Spinal cord (tissue), 10 donors: ENCODE data around the gene MBD3L1. TPM values are rescaled to one million over a fixed set of nuclear protein-coding genes. Genes with fewer than 3 reads are reported as not detected.

ENCODE experiments used
- DNase-seq, 6 donors: peaks; one replicate each; pipeline versions ENCODE4 v3.0.0 to v3.0.0-alpha.2; 2013 to 2015; ENCODE audit warnings: low spot score in 6 of 6, low read depth in 4 of 6
- H3K27ac ChIP-seq: one replicate; pipeline ENCODE4 v1.5.1; 2013; ENCODE audit warnings: low read depth, low read length, control low read depth
- H3K27me3 ChIP-seq: one replicate; pipeline ENCODE4 v1.6.1; 2013; ENCODE audit warnings: low read length; ENCODE audit not compliant: control insufficient read depth, insufficient read depth
- H3K36me3 ChIP-seq: one replicate; pipeline ENCODE4 v1.6.1; 2013; ENCODE audit warnings: low read length; ENCODE audit not compliant: control insufficient read depth, insufficient read depth
- H3K4me1 ChIP-seq: one replicate; pipeline ENCODE4 v1.6.1; 2013; ENCODE audit warnings: low read length; ENCODE audit not compliant: control insufficient read depth, insufficient read depth
- H3K4me3 ChIP-seq: one replicate; pipeline ENCODE4 v1.5.1; 2013; ENCODE audit warnings: low read depth, low read length, control low read depth
- H3K9me3 ChIP-seq: one replicate; pipeline ENCODE4 v1.6.1; 2013; ENCODE audit warnings: low read length; ENCODE audit not compliant: control insufficient read depth, insufficient read depth
- WGBS: methylation state at CpG from one replicate; pipeline ENCODE4 v1.1.5; 2013; ENCODE audit warnings: missing lambda C conversion rate; ENCODE audit not compliant: insufficient coverage; 5-methylcytosine and 5-hydroxymethylcytosine counted together
- polyA plus RNA-seq, 2 donors: library from polyadenylated mRNA; unstranded; fragments of 120-200 nt; gene quantifications; one replicate each; pipeline ENCODE4 v1.2.1, GENCODE V29; 2013; ENCODE audit not compliant: insufficient read length in 2 of 2
- total RNA-seq, 2 donors: library from RNA; depleted of rRNA in 1 of 2; stranded (reverse); fragments of 120-200 nt in 1 of 2; fragments of >200 nt in 1 of 2; gene quantifications; one replicate each; pipeline versions ENCODE4 v1.2.3 to v1.2.4, GENCODE V29; 2013 to 2014
- donor health status: healthy.

MBD3L1 gene
- total and polyA plus RNA-seq, 4 donors = not detected

- Histone ChIP-seq H3K9me3 (no peaks in the 10 kb centered on the region), H3K4me3 (no peak overlapping the region), H3K27ac (no peak overlapping the region), H3K4me1 (peaks cover 3% of the 10 kb centered on the region), H3K36me3 (peaks cover 48% of the 10 kb centered on the region), H3K27me3 (no peaks in the 10 kb centered on the region)
- no peak for DNase-seq
Observed at GRCh38 chr19:8827277-8827676, 4.9 kb upstream of the MBD3L1 start.

DNA sequence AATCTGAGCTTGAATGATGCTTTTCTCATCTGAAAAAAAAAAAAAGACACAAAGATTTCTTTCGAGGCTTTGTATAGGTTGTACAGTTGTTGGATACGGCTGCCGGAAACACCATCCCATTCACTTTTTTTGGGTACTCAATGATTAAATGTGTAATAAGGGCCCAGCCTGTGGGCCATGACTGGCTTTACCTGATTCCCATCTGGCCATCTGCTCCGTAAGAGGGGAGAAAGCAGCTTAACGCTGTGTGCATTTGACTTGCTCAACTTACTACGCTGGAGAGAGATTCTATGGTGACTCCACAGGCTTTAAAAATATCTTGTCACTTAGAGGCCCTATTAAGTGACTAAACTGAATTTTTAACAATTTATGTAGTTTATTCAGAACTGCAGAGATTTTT lies 804 bp upstream of the MBD3L1 start:
- Histone ChIP-seq H3K4me1 (peaks cover 3% of the 10 kb centered on the region), H3K9me3 (no peaks in the 10 kb centered on the region), H3K36me3 (peaks cover 17% of the 10 kb centered on the region), H3K27me3 (no peaks in the 10 kb centered on the region), H3K4me3 (peak overlapping the region; percentile 57), H3K27ac (peak overlapping the region; percentile 78)
- 80% methylated on average over 1 of the region's 6 CpGs for WGBS
- DNase-seq = peak in 1 of 6 donors; percentile 1

- no peak for DNase-seq
- under 1% methylated on average over 15 of the region's 16 CpGs for WGBS
- no peaks in the 10 kb centered on the region for H3K27me3 ChIP-seq
Observed at GRCh38 chr19:8831832-8832131, 395 bp upstream of the MBD3L1 start.

DNA sequence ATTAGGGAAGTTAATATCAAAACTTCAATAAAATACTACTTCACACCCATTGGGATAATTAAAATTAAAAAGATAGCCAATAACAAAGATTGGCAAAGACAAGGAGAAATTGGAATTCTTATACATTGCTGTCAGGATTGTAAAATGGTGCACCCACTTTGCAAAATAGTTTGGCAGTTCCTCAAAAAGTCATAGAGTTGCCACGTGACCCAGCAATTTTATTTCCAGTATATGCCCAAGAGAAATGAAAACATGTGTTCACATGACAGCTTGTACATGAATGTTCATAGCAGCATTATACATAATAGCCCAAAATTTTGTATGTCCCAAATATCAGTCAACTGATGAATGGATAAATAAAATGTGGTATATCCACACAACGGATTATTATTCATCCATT lies 3.3 kb downstream of the MBD3L1 start:
- H3K4me3 ChIP-seq = no peak overlapping the region
- H3K27ac ChIP-seq = no peak overlapping the region
- no peaks in the 10 kb centered on the region for H3K36me3 ChIP-seq
- DNase-seq = no peak
- H3K27me3 ChIP-seq = no peaks in the 10 kb centered on the region
- 80% methylated on average over 1 of the region's 2 CpGs for WGBS
- no peaks in the 10 kb centered on the region for H3K9me3 ChIP-seq
- H3K4me1 ChIP-seq = peaks cover 3% of the 10 kb centered on the region

More at GRCh38 chr19:8831832-8832131, 395 bp upstream of the MBD3L1 start:
- H3K9me3 ChIP-seq = no peaks in the 10 kb centered on the region
- H3K4me3 ChIP-seq = peak overlapping the region; percentile 57
- H3K36me3 ChIP-seq = peaks cover 13% of the 10 kb centered on the region
- peaks cover 3% of the 10 kb centered on the region for H3K4me1 ChIP-seq
- H3K27ac ChIP-seq = peak overlapping the region; percentile 78

DNA sequence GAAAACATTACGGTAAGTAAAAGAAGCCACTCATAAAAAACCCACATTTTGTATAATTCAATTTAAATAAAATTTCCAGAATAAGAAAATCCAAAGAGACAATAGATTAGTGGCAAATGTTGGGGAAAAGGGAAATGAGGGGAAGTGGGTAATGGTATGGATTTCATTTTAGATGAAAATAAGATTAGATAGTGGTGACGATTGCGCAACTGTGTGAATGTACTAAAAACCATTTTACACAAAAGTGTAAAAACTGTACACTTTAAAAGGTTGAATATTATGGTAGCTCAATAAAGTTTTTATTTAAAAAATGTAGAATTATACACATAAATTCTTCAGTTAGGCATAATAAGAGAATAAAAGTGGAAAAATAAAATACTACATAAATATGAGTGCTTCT lies 3.7 kb downstream of the MBD3L1 start:
- Histone ChIP-seq H3K4me1 (peaks cover 3% of the 10 kb centered on the region), H3K4me3 (no peak overlapping the region), H3K27me3 (no peaks in the 10 kb centered on the region), H3K9me3 (no peaks in the 10 kb centered on the region), H3K36me3 (no peaks in the 10 kb centered on the region), H3K27ac (no peak overlapping the region)
- no CpG with 5 or more reads among the region's 3 CpGs for WGBS
- DNase-seq = no peak

- no peak overlapping the region for H3K27ac ChIP-seq
- H3K36me3 ChIP-seq = no peaks in the 10 kb centered on the region
- H3K4me3 ChIP-seq = no peak overlapping the region
- H3K27me3 ChIP-seq = no peaks in the 10 kb centered on the region
- 87% methylated on average over 5 of the region's 5 CpGs for WGBS
- DNase-seq = no peak
- no peaks in the 10 kb centered on the region for H3K4me1 ChIP-seq
- no peaks in the 10 kb centered on the region for H3K9me3 ChIP-seq
Observed at GRCh38 chr19:8840708-8841107, 8.5 kb downstream of the MBD3L1 start.

- no peak overlapping the region for H3K4me3 ChIP-seq
- no peaks in the 10 kb centered on the region for H3K4me1 ChIP-seq
- no peaks in the 10 kb centered on the region for H3K27me3 ChIP-seq
- H3K9me3 ChIP-seq = peaks cover 1% of the 10 kb centered on the region
- 73% methylated on average over 3 of the region's 3 CpGs for WGBS
- no peaks in the 10 kb centered on the region for H3K36me3 ChIP-seq
- no peak for DNase-seq
- no peak overlapping the region for H3K27ac ChIP-seq
Observed at GRCh38 chr19:8846819-8847218, 14.6 kb downstream of the MBD3L1 start.

DNA sequence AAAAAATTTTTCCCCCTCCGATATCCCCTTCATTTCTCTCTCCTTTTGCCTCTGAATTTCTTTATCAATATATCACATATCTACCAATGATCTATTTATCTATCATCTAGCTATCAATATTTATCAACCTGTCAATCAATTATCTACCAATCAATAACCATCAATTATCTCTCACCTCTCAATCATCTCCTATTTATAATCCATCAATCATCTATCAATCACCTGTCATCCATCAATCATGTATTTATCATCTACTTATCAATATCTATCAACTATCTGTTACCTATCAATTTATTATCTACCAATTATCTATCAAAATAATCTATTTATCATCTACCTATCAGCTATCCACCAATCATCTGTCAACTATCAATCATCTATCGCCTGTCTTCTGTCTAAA lies 17.1 kb downstream of the MBD3L1 start:
- Histone ChIP-seq H3K27ac (no peak overlapping the region), H3K4me1 (no peaks in the 10 kb centered on the region), H3K9me3 (peaks cover 1% of the 10 kb centered on the region), H3K36me3 (no peaks in the 10 kb centered on the region), H3K27me3 (no peaks in the 10 kb centered on the region), H3K4me3 (no peak overlapping the region)
- WGBS = 86% methylated on average over 2 of the region's 2 CpGs
- no peak for DNase-seq

GRCh38 chr19:8850488-8850887 lies 18.3 kb downstream of the MBD3L1 start:
- no peak for DNase-seq
- Histone ChIP-seq H3K27me3 (no peaks in the 10 kb centered on the region), H3K27ac (no peak overlapping the region), H3K9me3 (peaks cover 1% of the 10 kb centered on the region), H3K4me3 (no peak overlapping the region), H3K4me1 (no peaks in the 10 kb centered on the region), H3K36me3 (no peaks in the 10 kb centered on the region)
- no CpG with 5 or more reads among the region's 3 CpGs for WGBS

GRCh38 chr19:8858260-8858659 lies 26.1 kb downstream of the MBD3L1 start:
- H3K27me3 ChIP-seq = no peaks in the 10 kb centered on the region
- WGBS = 75% methylated on average over 1 of the region's 3 CpGs
- H3K9me3 ChIP-seq = no peaks in the 10 kb centered on the region
- no peak for DNase-seq
- no peaks in the 10 kb centered on the region for H3K4me1 ChIP-seq
- no peak overlapping the region for H3K4me3 ChIP-seq
- H3K36me3 ChIP-seq = no peaks in the 10 kb centered on the region
- H3K27ac ChIP-seq = no peak overlapping the region

DNA sequence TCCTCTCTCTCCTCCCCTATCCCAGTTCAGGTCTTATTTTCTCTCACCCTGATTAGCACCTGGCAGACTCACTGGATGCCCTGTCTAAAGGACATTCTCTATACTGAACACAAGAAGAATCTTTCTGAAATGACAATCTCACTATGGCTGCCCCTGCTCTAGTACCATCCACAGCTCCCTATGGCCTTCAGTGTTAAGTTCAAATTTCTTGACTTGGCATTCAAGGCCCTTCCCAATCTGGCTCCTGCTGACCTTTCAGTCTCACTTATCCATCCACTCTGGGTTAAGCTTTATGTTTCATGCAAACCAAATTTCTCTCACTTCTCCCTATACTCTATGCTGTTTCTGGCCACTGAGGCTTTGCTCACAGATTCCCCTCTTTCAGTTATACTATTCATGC lies 34.2 kb downstream of the MBD3L1 start:
- Histone ChIP-seq H3K27ac (no peak overlapping the region), H3K27me3 (no peaks in the 10 kb centered on the region), H3K9me3 (no peaks in the 10 kb centered on the region), H3K4me1 (no peaks in the 10 kb centered on the region), H3K4me3 (no peak overlapping the region), H3K36me3 (no peaks in the 10 kb centered on the region)
- DNase-seq = no peak
